NB4 (cell line): Measurements from ENCODE around the gene SULT6B1.

ENCODE experiments used
- POLR2A ChIP-seq: IDR thresholded peaks from 2 replicates; pipeline ENCODE4 v1.6.1; 2011; ENCODE audit warnings: mild to moderate bottlenecking; ENCODE audit not compliant: insufficient read length; ENCODE audit errors: extremely low read depth
- TF ChIP-seq, protein P1 (sequence below): IDR thresholded peaks from one replicate; pipeline ENCODE4 v1.5.1; 2012; ENCODE audit warnings: low read depth, low read length

DNA sequence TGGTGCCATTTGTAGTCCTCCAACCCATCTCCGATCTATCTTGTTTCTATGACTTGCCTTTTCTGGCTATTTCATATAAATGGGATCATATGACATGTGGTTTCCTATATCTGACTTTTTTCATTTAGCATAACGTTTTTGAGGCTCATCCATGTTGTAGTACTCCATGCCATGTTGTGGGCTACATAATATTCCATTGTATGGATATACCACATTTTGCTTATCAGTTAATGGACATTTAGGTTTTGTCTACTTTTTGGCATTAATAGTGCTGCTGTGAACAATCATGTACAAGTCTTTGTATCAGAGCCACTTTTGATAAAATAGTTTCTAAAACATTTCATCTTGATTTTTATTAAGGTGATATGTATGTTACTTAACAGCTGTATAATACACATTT is 15.2 kb upstream of the SULT6B1 start:
- TF ChIP-seq POLR2A: no peak
- TF ChIP-seq, protein P1, sequence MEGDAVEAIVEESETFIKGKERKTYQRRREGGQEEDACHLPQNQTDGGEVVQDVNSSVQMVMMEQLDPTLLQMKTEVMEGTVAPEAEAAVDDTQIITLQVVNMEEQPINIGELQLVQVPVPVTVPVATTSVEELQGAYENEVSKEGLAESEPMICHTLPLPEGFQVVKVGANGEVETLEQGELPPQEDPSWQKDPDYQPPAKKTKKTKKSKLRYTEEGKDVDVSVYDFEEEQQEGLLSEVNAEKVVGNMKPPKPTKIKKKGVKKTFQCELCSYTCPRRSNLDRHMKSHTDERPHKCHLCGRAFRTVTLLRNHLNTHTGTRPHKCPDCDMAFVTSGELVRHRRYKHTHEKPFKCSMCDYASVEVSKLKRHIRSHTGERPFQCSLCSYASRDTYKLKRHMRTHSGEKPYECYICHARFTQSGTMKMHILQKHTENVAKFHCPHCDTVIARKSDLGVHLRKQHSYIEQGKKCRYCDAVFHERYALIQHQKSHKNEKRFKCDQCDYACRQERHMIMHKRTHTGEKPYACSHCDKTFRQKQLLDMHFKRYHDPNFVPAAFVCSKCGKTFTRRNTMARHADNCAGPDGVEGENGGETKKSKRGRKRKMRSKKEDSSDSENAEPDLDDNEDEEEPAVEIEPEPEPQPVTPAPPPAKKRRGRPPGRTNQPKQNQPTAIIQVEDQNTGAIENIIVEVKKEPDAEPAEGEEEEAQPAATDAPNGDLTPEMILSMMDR: no peak
